Hematopoietic multipotent progenitor cell treated with erythropoietin and hydrocortisone succinate and interleukin-3 and kit ligand, for 17 days (in vitro differentiated cells): ENCODE measurements around the gene TMED9.

Experiments used
- DNase-seq: peaks from one replicate; pipeline ENCODE4 v3.0.0-alpha.2; 2015; ENCODE audit warnings: low spot score

TMED9 gene

DNA sequence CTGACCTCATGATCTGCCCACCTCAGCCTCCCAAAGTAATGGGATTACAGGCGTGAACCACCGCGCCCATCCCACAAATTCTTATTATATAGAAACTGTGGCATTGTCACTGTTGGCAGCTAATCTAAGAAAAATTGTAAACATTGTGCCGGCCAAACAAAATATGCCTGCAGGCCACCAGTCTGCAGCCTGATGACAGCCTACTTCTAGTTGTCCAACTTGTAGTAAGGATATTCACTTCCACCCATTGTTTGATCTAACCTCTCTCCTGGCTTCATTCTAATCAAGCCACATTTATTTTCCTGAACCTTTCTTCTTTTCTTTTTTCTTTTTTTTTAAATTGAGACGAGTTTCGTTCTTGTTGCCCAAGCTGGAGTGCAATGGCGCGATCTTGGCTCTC, 13.7 kb upstream of the TMED9 start:
- DNase-seq, result no peak

DNA sequence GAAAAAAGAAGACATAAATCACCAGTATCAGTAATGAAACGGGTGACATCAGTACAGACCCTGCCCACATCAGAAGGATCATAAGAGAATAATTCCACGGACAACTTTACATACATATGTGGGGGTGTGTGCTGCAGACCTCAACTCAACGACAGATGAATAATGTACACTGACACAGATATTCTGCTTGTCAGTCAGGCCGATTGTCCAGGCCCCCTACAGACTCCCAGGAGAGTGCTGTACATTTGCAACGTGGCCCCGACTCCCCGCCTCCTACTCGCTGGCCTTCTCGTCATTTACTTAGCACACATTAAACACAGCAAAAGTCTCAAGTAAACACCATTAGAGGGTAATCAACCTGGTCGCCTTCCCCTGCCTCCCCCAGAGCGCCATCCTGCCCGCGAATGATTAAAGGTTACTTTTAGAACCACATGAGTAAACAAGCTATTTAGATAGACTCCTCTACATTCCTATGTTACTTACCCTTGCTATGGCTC, 3.5 kb upstream of the TMED9 start:
- no peak for DNase-seq

DNA sequence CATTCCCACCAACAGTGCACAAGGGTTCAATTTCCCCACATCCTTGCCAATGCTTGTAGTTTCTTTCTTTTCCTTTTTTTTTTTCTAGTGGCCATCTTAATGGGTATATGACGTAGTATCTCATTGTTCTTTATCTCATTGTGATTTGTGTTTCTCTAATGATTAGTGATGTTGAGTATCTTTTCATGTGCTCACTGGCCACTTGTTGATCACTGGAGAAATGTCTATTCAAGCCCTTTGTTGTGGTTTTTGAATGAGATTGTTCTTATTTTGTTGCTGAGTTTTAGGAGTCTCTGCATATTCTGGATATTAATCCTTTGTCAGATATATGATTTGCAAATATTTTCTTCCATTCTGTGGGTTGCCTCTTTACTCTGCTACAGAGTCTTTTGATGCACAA, 1.6 kb upstream of the TMED9 start:
- no peak for DNase-seq

DNA sequence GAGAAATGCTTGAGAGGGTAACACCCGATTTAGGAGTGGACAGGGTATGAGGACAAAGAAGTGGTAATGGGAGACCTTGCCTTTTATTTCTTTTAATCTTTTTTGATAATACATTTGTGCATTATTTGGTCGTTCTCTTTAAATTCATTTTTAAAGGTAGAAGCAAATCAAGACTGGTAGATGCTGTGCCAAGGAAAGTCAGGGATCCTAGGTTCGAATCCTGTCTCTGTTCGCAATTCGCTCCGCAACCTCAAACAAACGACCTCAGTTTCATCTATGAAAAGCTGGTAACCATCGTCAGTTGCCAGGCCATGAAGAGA, 353 bp upstream of the TMED9 start:
- no peak for DNase-seq

DNA sequence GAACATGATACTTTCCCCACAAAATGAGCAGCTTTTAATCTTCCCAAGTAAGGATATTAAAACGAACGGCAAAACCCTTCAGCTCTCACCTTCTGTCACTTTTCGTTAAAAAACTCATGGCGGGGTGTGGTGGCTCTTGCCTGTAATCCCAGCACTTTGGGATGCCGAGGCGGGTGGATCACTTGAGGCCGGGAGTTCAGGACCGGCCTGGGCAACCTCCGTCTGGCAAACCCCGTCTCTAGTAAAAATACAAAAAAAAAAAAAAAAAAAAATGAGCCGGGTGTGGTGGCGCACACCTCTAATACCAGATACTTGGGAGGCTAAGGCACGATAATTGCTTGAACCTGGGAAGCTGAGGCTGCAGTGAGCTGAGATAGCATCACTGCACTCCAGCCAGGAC, 902 bp downstream of the TMED9 start:
- DNase-seq, result no peak

DNA sequence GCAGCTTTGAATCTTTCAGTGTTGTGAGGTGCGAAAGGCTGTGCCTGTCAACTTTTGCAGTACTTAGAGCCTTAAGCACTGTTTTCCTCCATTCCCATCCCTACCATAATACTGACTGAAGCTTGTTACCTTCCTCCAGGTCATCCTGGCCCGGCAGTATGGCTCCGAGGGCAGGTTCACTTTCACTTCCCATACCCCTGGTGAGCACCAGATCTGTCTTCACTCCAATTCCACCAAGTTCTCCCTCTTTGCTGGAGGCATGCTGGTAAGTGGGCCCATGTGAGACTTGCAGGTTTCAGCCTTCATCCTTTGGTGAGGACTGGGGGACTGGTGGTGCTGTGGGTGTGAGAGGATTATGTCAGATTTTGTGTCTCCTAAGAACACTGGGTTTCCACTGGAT, 1.5 kb downstream of the TMED9 start:
- DNase-seq, result no peak

DNA sequence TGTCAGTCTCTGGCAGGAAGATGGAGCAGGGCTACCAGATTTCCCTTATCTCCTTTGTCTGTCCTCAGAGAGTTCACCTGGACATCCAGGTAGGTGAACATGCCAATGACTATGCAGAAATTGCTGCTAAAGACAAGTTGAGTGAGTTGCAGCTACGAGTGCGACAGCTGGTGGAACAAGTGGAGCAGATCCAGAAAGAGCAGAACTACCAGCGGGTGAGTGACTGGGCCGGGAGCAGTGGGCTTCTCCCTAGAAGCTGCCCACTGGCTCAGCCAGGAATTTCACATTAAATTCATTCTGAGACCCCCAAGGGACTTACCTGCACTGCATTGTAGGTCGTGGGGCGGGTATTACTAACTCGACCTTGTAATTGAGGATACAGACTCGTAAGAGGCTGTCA, 2.1 kb downstream of the TMED9 start:
- DNase-seq, result no peak

DNA sequence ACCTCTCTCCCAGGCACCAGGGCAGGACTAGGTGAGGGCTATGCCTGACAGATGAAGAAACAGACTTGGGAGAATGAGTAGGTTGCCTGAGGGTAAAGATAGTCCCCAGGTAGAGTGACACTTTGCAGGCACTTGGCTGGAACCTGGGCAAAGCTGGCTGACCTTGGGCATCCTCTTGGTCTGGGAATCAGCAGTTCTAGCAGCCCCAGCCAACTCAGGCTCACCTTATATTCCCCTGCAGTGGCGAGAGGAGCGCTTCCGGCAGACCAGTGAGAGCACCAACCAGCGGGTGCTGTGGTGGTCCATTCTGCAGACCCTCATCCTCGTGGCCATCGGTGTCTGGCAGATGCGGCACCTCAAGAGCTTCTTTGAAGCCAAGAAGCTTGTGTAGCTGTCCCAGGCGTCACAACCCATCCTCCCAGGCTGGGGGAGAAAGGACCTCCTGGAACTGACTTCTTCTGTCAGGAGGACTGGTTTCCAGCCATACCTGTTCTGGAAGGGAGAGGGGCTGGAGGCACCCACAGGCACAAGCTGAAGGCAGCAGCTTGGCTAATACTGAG, 3.1 kb downstream of the TMED9 start:
- no peak for DNase-seq

DNA sequence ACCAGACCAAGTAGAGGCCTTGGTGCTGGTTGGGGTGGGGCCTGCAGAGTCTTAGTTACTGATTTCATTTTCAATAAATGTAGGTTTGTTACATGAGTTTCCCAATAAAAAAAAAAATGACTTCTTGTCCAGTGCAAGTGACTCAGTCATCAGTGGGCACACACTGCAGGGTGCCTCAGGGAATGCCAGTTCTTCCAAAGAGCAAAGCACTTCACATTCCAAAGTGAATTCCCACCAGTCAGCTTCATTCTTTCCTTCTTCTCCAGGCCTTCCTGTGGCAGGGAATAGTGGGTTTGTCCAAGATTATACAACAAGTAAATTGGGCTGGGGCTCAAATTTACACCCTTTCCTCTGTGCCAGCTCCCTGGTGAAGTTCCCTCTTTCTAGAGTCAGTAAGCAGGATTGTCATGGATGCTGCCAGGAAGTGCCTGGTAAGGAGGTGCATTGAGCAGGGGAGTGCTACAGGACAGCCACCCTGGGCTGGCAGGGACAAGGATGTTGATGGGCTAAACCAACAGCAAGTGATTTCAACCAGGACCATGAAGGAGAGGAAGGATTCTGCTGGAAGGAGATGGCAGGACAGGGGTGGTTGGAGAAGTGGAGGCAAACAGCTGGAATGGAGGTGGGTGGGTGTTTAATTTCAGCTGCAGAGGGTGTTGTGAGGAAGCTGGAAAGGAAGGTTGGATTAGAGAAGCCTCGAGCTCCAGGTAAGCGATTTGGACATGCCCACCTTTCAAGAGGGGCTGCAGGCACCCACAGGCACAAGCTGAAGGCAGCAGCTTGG, 4.2 kb downstream of the TMED9 start:
- no peak for DNase-seq

DNA sequence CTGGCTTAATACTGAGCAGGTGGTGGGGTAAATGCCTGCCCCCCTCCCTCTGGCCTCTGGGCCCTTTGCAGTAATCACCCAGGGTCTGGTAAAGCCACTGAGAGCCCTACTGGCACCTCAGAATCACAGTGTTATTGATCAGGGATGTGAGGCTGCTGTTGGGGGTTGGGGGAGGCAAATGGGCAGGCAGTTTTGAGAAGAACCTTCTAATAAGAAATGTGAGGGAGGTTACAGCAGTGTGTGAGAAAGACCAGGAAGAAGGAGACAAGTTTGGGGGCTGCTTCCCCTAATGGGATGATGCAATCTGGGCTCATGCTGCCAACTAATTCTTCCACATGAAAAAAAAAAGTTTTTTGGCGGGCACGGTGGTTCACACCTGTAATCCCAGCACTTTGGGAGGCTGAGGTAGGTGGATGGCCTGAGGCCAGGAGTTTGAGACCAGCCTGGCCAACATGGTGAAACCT, 4.8 kb downstream of the TMED9 start:
- DNase-seq, result no peak

DNA sequence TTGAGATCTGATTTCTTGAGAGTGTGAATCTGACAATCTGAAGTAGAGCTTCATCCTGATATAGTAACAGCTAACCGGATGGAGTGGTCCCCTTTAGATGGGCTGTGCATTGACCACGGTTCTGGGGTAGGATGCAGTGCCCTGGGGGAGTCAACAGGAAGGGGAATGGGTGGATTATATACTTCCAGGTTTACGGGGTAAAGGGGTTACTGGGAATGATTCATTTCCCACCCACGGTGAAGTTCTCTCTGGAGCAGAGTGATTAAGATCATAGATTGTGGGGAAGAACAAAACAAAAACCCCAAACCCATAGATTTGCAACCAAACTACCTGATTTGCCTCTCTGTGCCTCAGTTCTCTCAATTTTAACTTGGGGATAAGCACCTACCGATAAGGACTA, 6.5 kb downstream of the TMED9 start:
- no peak for DNase-seq

DNA sequence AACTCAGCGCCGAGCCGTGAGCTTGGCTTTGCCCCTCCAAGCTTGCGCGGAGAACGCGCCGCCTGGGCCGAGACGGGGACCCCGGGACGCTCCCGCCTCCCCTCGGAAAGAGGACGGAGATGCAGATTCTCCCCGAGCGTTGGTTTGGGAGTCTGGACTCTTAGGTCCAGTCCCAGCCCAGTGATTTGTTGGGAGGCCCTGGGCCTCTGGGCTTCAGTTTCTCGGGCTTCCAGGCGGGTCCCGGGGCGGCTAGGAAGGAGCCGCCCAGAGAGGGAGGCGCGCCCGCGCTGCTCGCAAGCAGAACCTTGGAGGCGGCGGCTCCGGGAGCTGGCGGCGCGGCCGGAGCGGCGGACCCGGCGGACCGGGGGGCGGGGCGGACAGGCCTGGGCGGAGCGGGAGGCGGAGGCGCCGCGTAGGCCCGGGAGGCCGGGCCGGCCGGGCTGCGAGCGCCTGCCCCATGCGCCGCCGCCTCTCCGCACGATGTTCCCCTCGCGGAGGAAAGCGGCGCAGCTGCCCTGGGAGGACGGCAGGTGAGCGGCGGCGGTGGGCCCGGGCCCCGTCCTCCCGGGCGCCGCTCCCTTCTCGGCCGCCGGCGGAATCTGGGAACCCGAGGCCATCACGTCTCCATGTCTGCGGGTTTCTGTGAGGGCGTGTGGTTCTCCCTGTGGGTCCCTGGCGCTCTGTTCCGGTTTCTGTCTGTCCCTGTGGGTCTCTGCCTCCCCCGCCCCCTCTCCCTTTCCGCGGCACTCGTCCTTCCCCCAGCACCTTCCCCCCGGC, 7.9 kb downstream of the TMED9 start, which contains the start of gene B4GALT7:
TSS of gene B4GALT7 (plus strand) at position 402 of the 777 bp plus-strand sequence. CDS start at position 481, 79 bp downstream.
- peak; percentile 82 for DNase-seq

DNA sequence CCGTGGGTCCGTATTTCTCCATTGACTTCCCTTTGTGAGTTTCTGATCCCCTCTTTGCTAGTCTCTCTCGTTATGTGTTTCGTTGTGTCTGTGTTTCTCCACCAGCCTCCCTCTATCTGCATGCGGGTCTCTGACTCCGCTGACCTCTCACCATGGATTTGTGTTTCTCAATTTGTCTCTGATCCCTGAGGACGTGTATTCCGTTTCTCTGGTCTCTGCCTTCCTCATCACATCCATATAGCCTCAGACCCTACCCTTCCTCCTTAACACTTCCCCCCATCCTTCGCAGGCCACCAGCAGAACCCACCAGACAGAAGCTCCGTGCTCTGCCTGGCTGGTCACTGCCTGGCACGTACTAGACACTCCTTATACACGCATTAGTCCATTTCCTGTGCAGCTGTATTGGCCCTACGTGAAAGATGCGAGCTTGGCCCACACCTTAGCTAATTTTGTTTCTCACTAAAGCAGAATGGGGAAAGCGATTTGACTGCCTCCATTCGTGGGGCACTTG, 8.6 kb downstream of the TMED9 start:
- DNase-seq, result peak; percentile 11

DNA sequence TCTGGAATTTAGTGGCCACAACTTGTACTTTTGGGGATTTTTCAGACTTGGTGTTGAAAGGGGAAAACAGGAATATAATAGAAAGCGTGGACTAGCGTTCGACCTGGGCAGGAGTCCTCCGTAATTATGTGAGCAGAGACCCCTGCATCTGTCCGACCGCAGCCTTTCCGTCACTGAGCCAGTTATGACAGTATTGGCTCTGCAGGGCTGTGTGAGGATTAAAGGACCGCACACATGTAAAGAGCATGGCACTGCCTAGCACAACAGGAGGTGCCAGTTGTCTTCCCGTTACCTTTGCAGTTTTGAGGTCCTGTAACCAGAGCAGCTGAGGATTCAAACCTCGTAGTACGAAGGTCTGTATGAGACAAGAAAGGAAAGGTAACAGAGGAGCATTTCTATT, 9.1 kb downstream of the TMED9 start:
- DNase-seq, result no peak

DNA sequence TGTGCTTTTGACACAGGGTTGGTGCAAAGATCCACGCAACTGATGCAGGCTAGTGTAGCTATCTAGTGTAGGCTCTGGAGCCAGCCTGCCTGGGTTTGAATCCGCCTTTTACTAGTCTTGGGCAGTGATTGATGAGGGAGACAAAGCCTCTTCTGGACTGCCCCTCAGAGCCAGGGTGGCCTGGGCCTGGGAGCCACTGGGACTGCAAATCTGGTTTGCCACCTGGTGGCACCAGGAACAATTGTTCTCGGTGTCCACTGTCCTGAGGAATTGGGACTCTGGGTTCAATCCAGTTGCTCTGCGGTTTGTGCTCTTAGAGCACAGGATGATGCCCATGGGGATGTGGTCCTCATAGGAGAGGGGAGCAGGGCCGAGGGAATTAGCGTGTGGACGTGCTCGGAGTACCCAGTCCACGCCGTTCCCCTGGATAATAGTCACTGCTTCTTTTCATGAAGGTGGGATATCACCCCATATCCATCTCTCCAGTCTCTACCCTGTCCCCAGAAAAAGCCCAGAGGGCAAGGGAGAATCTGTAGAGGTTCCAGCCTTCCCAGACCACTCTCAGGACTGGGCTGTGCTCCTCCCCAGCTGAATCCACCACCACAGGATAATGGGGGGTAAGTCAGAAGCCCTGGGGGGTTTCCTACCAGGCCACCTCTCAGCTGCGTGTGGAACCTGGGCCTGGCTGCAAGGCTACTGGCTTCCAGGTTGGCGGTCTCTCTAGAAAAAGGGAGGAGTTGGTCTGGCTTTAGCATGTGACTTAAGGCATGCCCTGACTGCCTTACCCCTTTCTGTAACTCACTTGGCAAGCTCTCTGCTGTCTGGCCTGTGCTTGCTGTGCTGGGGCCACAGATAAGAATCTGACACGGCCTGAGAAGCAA, 9.8 kb downstream of the TMED9 start:
- no peak for DNase-seq

DNA sequence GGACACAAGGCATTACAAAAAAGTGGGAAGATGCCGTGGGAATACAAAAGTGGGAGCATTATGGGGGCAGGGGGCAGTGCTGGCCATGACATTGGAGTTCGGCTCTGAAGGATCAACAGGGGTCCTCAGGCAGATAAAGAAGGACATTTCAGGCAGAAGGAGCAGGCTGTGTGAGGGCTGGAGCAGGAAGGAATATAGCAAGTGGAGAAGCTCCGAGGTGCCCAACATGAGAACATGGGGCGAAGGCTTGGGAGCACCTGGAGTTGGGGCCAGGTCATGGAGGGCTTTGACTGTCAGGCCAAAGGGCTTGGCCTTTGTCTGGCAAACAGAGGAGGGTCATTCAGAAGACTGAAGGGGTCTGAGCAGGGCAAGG, 10.4 kb downstream of the TMED9 start:
- DNase-seq, result no peak

DNA sequence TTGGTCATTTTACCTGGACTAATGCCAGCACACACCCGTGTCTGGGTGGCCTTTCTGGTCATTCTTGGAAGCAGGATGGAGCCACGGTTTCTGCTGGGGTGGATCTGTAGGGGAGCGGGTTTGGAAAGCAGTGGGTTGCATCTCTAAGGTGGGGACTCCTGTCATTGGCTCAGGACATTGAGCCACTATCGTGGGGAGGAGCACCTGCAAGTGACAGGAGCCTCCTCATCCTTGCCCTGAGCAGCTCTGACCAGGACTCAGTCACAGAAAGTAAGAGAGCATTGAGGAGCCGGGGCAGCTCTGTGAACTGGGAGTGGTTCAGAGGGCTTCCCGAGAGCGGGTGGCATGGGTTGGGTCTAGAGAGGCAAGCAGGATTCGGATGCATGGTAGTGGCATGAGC, 11.6 kb downstream of the TMED9 start:
- DNase-seq, result no peak

DNA sequence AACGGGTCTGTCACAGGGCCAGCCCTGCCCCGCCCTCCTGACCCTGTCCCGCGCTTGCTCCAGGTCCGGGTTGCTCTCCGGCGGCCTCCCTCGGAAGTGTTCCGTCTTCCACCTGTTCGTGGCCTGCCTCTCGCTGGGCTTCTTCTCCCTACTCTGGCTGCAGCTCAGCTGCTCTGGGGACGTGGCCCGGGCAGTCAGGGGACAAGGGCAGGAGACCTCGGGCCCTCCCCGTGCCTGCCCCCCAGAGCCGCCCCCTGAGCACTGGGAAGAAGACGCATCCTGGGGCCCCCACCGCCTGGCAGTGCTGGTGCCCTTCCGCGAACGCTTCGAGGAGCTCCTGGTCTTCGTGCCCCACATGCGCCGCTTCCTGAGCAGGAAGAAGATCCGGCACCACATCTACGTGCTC, 12.1 kb downstream of the TMED9 start:
- DNase-seq, result no peak

DNA sequence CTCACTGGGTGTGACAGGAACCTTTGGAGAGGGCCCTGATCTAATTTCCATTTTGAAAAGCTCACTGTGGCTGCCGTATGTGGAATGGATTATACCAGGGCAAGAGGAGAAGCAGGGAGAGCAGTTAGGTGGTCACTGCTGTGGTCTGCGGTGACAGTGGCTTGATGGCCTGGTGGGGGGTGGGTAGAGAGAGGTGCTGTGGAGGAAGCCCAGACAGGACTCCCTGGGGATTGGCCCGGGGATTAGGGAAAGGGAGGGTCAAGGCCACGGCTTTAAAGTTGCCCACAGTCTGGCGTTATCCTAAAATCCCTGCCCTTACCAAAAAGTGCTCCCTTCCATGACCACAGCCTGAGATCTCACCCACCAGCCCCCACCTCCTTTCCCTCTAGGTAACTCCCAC, 12.7 kb downstream of the TMED9 start:
- DNase-seq, result no peak

DNA sequence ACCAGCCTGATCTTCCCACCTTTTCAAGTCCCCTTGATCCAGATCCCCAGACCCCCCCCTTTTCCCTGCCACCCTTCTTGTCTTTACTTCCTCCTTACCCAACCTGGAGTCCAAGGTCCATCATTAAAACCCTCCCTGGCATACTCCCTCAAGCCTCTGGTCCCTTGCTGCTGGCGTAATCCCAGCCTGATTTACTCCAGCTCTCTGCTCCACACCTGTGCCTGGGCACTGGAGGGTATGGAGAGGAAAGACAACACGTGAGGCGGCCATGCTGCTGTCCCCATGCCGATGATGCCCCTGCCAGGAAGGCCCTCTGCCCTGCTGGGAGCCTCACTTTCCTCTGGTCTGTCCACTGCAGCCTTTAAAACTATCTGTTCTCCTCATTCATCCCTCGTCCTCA, 13.1 kb downstream of the TMED9 start:
- no peak for DNase-seq

DNA sequence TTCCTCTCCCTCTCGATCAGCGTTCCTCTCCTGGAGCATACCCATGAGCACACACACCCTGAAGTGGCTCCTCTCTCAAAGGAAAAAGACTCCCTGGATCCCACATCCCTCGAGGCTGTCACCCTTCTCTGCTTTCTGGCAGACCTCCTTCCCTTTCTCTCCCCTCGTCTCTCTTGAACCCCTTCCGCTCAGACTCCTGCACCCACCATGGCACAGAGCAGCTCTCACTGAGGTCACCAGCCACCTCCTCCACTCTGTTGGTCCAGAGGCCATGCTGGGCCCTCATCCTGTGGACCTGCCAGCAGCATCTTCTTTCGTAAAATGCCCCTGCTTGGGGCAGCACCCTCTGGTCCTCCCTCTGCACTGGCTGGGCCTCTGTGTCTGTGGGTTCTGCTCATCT, 13.7 kb downstream of the TMED9 start:
- no peak for DNase-seq
